Renal pelvis (tissue), 12 donors: ENCODE measurements around the gene ZNF816. TPM values are rescaled to one million over a fixed set of nuclear protein-coding genes. Genes with fewer than 3 reads are reported as not detected.
"Not testable (repeated sequence)": the region's sequence is repeated elsewhere in the genome, so short reads cannot be mapped to it uniquely, and the experiment has no call there.

Experiments
- DNase-seq: peaks from one replicate; pipeline ENCODE4 v3.0.0-alpha.2; 2013
- long read RNA-seq, 16 experiments: transcript quantifications; one replicate each; lab custom pipeline, GENCODE V29; 2026
- polyA plus RNA-seq, 3 donors: library from polyadenylated mRNA; unstranded; fragments of 120-200 nt; gene quantifications; one replicate each; pipeline ENCODE4 v1.2.1, GENCODE V29; 2013; ENCODE audit not compliant: insufficient read length in 3 of 3

Gene ZNF816
- 10 to 100 TPM; 14.8 to 18.5 (median 18.2) TPM for polyA plus RNA-seq
- long read RNA-seq, donor 1, partial matches to known transcripts: 0 of 4 reads
- long read RNA-seq, donor 1, other reads (novel, unspliced or antisense): 0 of 4 reads
- long read RNA-seq, donor 2, partial matches to known transcripts: 0 of 1 reads
- long read RNA-seq, donor 2, other reads (novel, unspliced or antisense): 0 of 1 reads
- long read RNA-seq, donor 3, partial matches to known transcripts: 0 of 4 reads
- long read RNA-seq, donor 3, other reads (novel, unspliced or antisense): 0 of 4 reads
- long read RNA-seq, donor 4, partial matches to known transcripts: 0 of 2 reads
- long read RNA-seq, donor 4, other reads (novel, unspliced or antisense): 0 of 2 reads
- long read RNA-seq, donor 5, partial matches to known transcripts: 0 of 4 reads
- long read RNA-seq, donor 5, other reads (novel, unspliced or antisense): 0 of 4 reads
- long read RNA-seq, donor 6, partial matches to known transcripts: 0 of 2 reads
- long read RNA-seq, donor 6, other reads (novel, unspliced or antisense): 0 of 2 reads
- long read RNA-seq, donor 7, partial matches to known transcripts: 0 of 6 reads
- long read RNA-seq, donor 7, other reads (novel, unspliced or antisense): 0 of 6 reads
- long read RNA-seq, donor 8: 0 reads
- long read RNA-seq, donor 9, partial matches to known transcripts: 0 of 6 reads
- long read RNA-seq, donor 9, other reads (novel, unspliced or antisense): 0 of 6 reads
- long read RNA-seq, donor 10, partial matches to known transcripts: 0 of 4 reads
- long read RNA-seq, donor 10, other reads (novel, unspliced or antisense): 0 of 4 reads
- long read RNA-seq, donor 11, partial matches to known transcripts: 0 of 3 reads
- long read RNA-seq, donor 11, other reads (novel, unspliced or antisense): 0 of 3 reads
- long read RNA-seq, donor 12, partial matches to known transcripts: 0 of 7 reads
- long read RNA-seq, donor 12, other reads (novel, unspliced or antisense): 0 of 7 reads
- long read RNA-seq, donor 13, partial matches to known transcripts: 0 of 1 reads
- long read RNA-seq, donor 13, other reads (novel, unspliced or antisense): 0 of 1 reads
- long read RNA-seq, donor 14, partial matches to known transcripts: 0 of 7 reads
- long read RNA-seq, donor 14, other reads (novel, unspliced or antisense): 0 of 7 reads
- long read RNA-seq, donor 15, partial matches to known transcripts: 0 of 3 reads
- long read RNA-seq, donor 15, other reads (novel, unspliced or antisense): 0 of 3 reads
- long read RNA-seq, donor 16, partial matches to known transcripts: 0 of 3 reads
- long read RNA-seq, donor 16, other reads (novel, unspliced or antisense): 0 of 3 reads

DNA sequence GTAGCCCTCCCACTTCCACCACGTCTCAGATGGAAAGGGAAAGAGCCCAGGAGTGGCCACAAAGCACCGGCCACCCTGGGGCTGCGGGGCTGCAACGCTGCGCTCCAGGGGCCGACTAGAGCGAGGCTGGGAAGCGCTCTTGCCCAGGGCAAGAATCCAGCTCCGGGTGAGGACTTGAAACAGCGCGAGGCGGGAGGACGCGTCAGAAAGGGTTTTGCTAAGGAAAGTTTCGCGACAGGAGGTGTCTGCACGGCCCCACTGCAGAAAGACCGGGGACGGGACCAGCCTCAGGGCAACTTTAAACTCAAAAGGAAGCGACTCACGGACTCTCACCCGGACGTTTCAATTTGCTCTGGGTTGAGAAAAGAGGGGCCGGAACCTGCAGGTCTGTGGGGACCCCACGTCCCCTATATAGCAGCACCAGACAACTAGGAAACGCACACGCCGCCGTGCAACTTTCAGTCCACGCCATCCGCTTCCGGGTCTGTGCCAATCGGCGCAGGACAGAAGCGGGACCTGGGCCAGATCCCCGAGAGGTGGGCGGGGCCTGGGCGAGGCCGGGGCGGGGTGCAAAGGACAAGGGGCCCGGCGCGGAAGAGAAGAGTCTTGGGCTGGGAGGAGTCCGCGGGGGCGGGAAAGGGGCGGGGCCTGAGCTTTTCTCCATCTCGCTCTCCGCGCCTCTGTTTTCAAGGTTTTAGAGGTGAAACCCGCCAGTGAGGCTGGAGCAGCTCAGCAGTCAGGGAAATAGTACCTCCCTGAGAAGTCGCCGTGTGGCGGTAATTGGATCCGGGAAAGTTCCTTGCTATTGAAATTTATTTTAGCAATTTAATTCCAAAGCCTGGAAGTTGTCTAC is at the start of gene ZNF816:
Gene ZNF816, minus strand, starts transcription at position 488 of the 853 bp plus-strand sequence. CDS start 6,792 bp downstream, outside the sequence.
- DNase-seq: peak; percentile 97

- DNase-seq: no peak
Measured at GRCh38 chr19:53012006-53012405, 49.3 kb upstream of the ZNF816 start.

DNA sequence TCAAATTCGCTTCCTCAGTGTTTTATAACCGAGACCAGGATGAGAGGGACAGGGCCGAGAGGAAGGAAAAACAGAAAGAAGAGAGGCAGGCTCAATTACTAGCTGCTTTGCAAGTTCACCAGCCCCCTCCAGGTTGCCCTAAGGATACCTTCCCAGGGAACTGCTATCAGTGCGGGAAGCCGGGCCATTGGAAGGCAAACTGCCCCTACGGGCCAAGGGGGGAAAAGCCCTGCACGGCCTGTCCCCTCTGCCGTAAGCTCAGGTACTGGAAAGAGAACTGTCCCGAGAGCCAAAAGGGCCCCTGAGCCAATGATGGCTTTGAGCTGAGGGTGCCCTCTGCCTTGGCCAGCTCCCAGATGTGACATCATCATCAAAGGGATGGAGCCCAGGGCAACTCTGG is 47.8 kb upstream of the ZNF816 start:
- no peak for DNase-seq

- DNase-seq: no peak
Measured at GRCh38 chr19:53008061-53008778, 45.5 kb upstream of the ZNF816 start.

DNA sequence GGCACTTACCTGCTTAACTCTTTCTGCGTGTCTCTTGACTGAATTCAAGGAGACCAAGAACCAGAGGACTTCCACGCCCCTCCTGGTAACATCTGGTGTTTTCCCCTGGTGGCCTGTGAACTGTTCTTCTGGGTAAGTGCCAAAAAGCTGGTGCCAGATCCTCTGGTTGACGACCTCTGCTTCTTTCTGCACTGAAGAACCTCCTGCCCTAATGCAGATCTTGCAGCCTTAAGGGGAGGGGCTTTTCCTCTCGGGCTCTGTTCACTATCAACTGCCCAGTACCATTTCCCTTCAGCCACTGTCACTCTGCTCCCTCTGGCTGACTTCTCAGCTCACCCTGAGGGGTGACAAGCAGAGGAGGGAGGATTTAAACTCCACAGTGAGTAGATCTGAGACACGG is 44.9 kb upstream of the ZNF816 start:
- no peak for DNase-seq

DNA sequence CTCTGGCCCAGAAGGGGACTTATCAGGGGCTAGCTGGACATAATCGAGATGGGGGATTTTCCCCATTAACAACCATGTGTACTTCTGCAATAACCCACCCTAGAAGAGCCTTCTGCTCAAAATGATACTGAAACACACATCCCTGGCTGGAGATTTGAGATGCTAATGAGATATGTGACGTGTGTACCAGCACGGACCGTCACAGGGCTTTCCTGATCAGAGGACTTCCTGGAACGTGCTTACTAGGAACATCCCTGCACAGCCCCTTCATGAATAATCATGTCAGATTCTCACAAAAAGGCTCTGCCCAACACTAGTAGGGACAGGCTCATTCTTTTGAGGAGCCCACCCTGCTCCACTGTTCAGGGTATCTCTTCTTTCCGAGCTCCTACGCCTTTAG is 44.5 kb upstream of the ZNF816 start:
- no peak for DNase-seq

- DNase-seq: peak; percentile 37
Measured at GRCh38 chr19:53004242-53004641, 41.6 kb upstream of the ZNF816 start.

DNA sequence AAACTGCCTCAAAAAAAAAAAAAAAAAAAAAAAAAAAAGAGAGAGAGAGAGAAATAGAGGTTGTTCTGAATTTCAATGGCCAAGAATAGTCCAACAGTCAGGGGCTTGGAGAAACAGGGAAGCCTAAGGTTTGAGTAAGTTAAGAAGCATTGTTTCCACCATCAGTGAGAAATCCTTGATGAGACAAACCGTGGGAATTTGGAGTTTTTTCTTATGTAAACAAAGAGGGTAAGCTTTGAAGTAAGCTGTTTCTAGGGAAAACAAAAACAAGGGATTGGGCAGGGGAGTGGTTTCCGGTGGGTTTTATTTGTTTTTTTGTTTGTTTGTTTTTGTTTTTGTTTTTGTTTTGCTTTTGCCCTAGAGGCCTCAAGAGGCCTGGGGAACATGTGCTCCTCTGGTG is 39.8 kb upstream of the ZNF816 start:
- no peak for DNase-seq

GRCh38 chr19:52997975-52998374 is 35.3 kb upstream of the ZNF816 start:
- DNase-seq: no peak

GRCh38 chr19:52995711-52996110 is 33.0 kb upstream of the ZNF816 start:
- DNase-seq: no peak

GRCh38 chr19:52993342-52994178 is 30.9 kb upstream of the ZNF816 start:
- DNase-seq: peak; percentile 78

DNA sequence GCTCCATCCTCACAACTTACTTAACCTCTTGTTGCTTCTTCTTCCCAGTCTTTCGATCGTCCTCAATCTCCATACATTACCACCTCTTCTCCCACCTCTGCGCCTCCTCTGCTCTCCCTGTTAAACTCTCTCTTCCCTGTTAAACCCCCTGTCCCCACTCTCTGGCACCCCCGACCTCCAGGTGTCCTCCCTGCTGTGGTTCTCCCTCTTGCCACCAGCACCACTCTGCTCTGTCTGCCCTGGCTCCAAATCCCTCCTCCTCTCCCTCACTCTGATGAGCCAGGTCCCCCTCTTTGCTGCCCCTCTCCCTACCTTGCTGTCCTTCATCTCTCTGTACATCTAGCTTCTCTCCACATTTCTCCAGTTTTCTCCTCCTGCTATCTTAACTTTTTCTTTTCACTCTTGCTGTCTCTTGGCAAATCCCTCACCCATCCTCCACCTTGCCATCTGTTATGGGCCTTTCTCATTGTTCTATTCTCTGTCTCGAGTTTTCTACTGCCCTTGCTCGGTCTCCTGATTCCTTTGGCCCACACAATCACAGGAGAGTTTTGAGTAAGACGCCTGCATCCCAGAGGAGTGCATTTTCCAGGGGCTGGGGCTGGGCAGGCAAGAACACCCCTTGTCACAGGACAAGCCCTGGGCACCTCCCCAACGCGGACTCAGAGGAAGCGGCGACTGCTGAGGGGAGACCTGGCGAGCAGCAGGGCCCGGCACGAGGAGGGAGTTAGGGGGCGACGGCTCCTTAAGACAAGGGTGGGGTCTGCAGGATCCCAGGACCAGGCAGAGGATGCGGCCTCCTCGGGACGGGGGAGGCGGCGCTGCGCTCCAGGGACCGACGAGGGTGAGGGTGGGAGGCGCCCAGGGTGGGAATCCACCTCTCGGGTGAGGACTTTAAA is 29.7 kb upstream of the ZNF816 start:
- peak; percentile 10 for DNase-seq

GRCh38 chr19:52991484-52991883 is 28.8 kb upstream of the ZNF816 start:
- DNase-seq: no peak

- DNase-seq: no peak
Measured at GRCh38 chr19:52990759-52991418, 28.2 kb upstream of the ZNF816 start.

- DNase-seq: no peak
Measured at GRCh38 chr19:52988506-52988905, 25.8 kb upstream of the ZNF816 start.

DNA sequence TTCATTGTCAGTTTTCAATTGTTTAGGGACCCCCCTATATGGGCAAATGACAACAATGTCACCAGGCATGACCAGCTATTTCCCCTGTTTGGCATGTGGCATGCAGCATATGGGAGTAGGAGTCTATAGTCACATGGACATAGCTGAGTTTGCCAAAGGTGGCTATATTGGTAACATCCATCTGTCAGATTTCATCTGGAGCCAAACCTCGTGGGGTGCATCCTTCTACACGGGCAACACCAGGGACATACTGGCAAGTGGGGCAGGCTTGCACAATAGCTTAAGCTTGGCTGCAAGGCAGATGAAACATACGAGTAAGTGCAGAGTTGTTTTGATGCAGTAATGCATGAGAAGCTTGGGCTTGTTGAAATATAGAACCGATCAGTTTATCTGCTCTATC is 24.5 kb upstream of the ZNF816 start:
- no peak for DNase-seq

- not testable (repeated sequence) for DNase-seq
Measured at GRCh38 chr19:52983167-52983566, 20.5 kb upstream of the ZNF816 start.

DNA sequence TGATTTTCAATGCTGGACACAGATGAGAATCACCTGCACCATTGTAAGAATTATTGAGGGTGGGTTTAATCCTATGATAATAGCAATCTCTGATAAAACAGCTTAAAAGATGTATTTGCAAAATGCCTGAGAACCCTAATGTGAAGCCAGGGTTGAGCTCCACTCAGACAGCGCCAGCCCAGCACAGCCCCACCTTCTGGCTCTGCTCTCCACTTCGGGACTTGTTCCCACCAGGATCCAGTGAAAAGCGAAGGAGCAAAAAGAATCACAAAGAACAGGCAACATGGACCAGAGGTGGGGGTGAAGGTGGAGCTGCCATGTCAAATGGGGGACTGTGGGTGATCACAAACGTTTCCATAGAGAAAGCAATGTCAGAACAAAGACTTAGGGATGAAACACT is 18.6 kb upstream of the ZNF816 start:
- no peak for DNase-seq
